Stimulated activated CD4-positive, alpha-beta T cell treated with anti-CD3 and anti-CD28 coated beads, Interleukin-2, amount 100 ng/mL, for 24 hours (primary cell): ENCODE data around the gene NYAP2.

Experiments
- DNase-seq, 2 donors: peaks; one replicate each; pipeline ENCODE4 v3.0.0-alpha.2; 2020

Gene NYAP2

GRCh38 chr2:225569995-225570394, 170.5 kb downstream of the NYAP2 start:
- DNase-seq: no peak

- DNase-seq: no peak
These were observed 174.1 kb downstream of the NYAP2 start for GRCh38 chr2:225573603-225574002.

GRCh38 chr2:225574582-225575138, 175.2 kb downstream of the NYAP2 start:
- DNase-seq: no peak

DNA sequence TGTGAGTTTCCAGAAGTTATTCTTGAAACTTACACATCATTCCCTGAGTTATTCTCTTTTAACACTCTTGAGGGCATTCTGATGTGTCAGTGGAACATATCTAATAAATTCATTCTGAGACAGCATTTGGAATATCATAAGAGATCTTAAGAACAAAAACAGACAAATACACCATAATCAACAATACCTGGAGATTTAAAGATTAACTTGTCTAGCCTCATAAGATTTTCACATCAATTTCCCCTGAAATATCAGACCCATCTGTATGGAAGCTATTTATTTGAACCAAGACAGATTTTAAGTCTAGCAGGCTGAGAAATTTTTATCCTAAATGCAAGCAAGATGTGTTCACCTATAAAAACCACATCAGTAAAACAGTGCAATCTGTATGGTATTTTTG, 181.6 kb downstream of the NYAP2 start:
- DNase-seq: no peak

DNA sequence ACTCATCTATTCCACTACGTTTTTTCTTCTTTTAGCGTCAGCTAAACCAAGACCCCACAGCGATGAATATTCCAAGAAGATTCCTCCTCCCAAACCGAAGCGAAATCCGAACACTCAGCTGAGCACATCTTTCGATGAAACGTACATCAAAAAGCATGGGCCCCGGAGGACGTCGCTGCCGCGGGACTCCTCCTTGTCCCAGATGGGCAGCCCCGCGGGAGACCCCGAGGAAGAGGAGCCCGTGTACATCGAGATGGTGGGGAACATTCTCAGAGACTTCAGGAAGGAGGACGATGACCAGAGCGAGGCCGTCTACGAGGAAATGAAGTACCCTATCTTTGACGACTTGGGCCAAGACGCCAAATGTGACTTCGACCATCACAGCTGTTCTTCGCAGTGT, 182.4 kb downstream of the NYAP2 start:
- DNase-seq: no peak

DNA sequence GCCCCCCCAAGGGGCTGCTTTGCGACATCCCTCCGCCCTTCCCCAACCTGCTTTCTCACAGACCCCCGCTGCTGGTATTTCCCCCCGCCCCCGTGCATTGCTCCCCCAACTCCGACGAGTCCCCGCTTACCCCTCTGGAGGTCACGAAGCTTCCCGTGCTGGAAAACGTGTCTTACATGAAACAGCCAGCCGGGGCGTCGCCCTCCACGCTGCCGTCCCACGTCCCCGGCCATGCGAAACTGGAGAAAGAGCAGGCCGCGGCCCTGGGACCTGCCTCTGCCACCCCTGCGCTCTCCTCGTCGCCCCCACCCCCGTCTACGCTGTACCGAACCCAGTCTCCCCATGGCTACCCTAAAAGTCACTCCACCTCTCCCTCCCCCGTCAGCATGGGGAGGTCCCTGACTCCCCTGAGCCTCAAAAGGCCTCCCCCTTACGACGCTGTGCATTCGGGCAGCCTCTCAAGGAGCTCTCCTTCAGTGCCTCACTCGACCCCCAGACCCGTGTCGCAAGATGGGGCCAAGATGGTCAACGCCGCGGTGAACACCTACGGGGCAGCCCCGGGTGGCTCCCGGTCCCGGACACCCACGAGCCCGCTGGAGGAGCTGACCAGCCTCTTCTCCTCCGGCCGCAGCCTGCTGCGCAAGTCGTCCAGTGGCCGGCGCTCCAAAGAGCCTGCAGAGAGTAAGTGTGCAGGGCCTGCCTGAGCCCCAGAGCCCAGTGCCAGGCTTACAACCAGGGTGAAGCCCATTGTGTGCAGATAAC, 183.0 kb downstream of the NYAP2 start:
- no peak for DNase-seq

- DNase-seq: no peak
These were observed 185.3 kb downstream of the NYAP2 start for GRCh38 chr2:225584796-225585195.

DNA sequence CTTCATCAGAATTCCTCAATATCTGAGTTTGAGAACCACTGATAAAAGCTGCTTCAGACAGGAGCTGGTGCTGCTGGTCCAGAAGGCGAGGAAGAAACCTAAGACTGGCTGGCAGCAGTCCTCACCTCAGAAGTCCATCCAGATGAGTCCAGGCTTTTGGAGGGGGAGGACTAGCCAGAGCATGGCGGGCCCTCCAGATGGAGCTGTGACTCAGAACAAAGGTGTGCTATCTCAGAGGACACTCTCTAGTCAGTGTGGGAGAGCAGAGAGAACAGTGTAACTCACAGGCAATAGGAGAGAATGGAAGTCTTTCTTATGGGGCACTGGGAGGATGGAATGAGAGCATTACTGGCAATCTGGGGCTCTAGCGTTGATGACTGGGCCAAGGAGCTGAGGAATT, 191.4 kb downstream of the NYAP2 start:
- no peak for DNase-seq

DNA sequence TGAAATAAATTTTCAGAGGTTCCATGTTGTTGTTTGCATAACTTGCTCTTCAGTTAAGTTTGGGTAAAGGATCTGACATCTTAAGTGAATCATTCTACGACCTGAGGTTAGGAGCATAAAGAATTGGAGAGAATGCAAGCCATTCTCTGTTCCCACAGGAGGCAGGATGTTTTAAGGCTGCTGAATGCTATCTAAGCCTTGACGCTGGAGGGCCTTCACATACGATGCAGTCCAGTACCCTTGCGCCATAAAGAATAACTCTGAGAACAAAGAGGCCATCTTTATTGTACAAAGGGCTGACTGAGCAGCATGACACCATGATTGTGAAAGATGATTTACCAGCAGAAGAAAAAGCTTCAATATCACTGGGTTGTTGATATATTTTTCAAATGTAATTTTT, 198.4 kb downstream of the NYAP2 start:
- DNase-seq: no peak

- no peak for DNase-seq
These were observed 198.9 kb downstream of the NYAP2 start for GRCh38 chr2:225598426-225598825.

DNA sequence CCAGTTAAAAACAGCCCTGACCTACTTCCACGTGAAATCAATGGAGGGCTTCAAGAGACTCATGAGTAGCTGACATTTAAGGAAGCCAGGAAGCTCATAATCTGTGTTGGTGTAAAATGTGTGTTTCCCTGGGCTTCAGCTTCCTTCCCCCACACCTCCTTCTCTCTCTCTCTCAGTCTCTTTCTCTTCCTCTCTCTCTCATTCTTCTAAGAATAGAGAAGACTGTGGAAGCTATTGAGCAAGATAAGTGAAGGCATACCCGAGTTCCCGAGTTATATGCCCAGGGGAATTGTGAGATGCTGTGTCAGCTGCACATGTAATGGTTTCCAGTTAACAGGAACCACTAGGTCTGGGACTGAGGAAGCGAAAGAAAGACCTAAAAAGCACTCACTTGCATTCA, 199.4 kb downstream of the NYAP2 start:
- no peak for DNase-seq

- no peak for DNase-seq
These were observed 200.3 kb downstream of the NYAP2 start for GRCh38 chr2:225599856-225600255.

- no peak for DNase-seq
These were observed 200.9 kb downstream of the NYAP2 start for GRCh38 chr2:225600444-225600843.

- DNase-seq: no peak
These were observed 201.4 kb downstream of the NYAP2 start for GRCh38 chr2:225600865-225601264.

- no peak for DNase-seq
These were observed 202.7 kb downstream of the NYAP2 start for GRCh38 chr2:225602205-225602604.

DNA sequence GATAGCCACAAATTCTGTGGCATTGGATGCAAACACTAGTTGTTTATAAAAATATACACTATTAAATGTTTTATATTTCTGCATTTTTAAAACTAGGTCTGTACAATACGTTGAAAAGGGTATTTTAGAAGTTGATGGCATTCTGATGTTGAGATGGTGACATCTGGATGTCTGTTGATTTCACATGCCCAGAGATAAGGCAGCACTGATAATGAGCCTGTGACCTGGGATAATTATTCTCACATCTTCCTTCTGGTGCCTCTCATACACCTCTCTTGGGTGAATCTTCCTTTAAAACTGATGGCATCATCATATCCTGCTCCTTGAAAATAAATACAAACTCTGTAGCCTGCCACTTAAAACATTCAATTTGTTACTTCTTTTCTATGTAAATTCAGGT, 208.6 kb downstream of the NYAP2 start:
- no peak for DNase-seq

GRCh38 chr2:225612636-225613035, 213.1 kb downstream of the NYAP2 start:
- no peak for DNase-seq

GRCh38 chr2:225614915-225615314, 215.4 kb downstream of the NYAP2 start:
- no peak for DNase-seq

GRCh38 chr2:225615514-225615913, 216.0 kb downstream of the NYAP2 start:
- DNase-seq: no peak

DNA sequence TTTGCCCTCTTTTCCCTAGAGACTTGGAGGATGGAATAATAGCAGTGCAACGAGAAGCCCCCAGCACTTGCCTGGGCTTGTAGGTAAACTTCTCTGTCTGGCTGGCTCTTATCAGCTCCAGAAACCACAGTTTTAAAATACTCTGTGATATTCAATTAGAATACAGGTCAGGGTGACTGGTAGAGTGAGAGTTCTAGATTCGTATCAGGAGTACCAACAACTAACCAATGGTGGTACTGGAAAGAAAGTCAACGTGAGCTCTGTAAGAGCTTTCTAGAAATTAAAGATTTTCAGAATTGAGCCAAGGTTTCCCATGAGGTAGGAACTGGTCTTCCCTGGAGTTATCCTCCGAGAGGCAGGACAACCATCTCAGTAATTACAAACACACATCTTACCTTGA, 216.9 kb downstream of the NYAP2 start:
- no peak for DNase-seq

DNA sequence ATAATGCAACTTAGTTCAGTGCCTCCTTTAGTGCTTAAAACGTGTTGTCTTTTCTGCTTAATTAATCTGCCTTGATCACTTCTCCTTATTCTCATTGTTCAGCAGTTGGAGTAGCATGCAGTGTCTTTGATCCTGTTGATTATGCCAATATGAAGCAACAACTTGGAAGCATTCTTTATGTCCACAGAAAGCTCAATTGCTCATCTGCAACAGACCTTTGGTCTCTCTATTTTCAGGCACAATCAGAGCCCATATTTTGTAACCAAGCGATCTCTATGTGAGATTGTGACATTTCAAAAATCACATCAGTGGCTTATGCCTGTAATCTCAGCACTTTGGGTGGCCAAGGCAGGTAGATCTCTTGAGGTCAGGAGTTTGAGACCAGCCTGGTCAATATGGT, 217.3 kb downstream of the NYAP2 start:
- DNase-seq: no peak

GRCh38 chr2:225620227-225620626, 220.7 kb downstream of the NYAP2 start:
- no peak for DNase-seq

DNA sequence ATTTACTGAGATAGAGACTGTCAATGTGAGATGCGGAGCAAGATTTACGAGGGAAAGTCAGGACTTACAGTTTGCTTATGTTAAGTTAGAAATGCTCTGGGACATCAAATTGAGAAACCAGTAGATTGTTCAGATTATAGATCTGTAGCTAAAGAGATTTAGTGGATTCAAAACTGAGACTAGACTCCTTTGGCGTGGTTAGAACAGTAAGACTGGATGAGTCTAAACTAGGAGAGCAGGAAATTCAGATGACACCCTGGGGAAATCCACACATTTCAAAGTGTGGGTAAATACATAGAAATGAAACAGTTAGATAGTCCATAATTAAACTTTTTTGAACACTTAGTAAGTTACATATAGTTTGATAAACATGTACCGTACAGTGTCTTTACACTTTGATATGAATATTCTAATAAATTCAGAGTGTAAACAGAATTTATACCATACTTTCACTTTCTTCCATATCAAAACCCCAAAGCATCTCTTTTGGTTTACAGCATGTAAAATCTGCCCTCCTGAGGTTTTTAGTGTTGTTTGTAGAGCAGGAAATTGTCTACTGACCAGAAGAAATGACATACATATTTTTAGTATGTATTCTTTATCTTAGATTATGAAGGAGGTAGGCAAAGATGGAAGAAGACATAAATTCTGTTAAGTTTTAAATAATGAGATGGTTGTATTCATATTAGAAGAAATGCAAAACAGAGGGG, 231.5 kb downstream of the NYAP2 start:
- no peak for DNase-seq

- DNase-seq: no peak
These were observed 232.8 kb downstream of the NYAP2 start for GRCh38 chr2:225632351-225632750.
